Tibial nerve (tissue), 4 donors: ENCODE data around the gene CYTH3.

ENCODE experiments used
- CTCF ChIP-seq, 5 experiments: fragments of 200-600 bp in 3 of 5; fragments of 450-650 bp in 2 of 5; sonication (generic) in 3 of 5; IDR thresholded peaks; one replicate each; pipeline ENCODE4 v1.5.1; 2016 to 2019; ENCODE audit warnings: antibody characterized with exemption in 5 of 5, mild to moderate bottlenecking in 3 of 5, moderate library complexity in 2 of 5
- EP300 ChIP-seq, 2 donors: sonication (generic); formaldehyde crosslinking; IDR thresholded peaks; one replicate each; pipeline ENCODE4 v1.6.1; 2017; ENCODE audit warnings: antibody characterized with exemption in 2 of 2, mild to moderate bottlenecking in 1 of 2

GRCh38 chr7:6320791-6321190, 48.4 kb upstream of the CYTH3 start:
- TF ChIP-seq CTCF (IDR thresholded peaks at IDR 0.05) (no peak), EP300 (IDR thresholded peaks at IDR 0.05) (no peak)
